ENCODE data around the gene TBC1D25.
"Not testable (repeated sequence)": the region's sequence is repeated elsewhere in the genome, so short reads cannot be mapped to it uniquely, and the experiment has no call there.

TBC1D25 gene

GRCh38 chrX:48523682-48524081, 15.8 kb upstream of the TBC1D25 start:
- H3K4me3 ChIP-seq (ENCODE audit: low read depth, low read length), result no peak overlapping the region
- TF ChIP-seq CTCF (IDR thresholded peaks at IDR 0.05; ENCODE audit: low read depth, low read length), result no peak

- H3K4me3 ChIP-seq (ENCODE audit: low read depth, low read length), result not testable (repeated sequence)
These were observed 13.7 kb upstream of the TBC1D25 start for GRCh38 chrX:48525853-48526252.

- no peak overlapping the region for H3K4me3 ChIP-seq (ENCODE audit: low read depth, low read length)
These were observed 8.8 kb upstream of the TBC1D25 start for GRCh38 chrX:48530736-48531135.

GRCh38 chrX:48531358-48531959, 8.1 kb upstream of the TBC1D25 start:
- H3K4me3 ChIP-seq (ENCODE audit: low read depth, low read length), result no peak overlapping the region
- TF ChIP-seq CTCF (IDR thresholded peaks at IDR 0.05; ENCODE audit: low read depth, low read length), result no peak

More at GRCh38 chrX:48530736-48531135, 8.8 kb upstream of the TBC1D25 start:
- no peak for TF ChIP-seq CTCF (IDR thresholded peaks at IDR 0.05; ENCODE audit: low read depth, low read length)

- H3K4me3 ChIP-seq (ENCODE audit: low read depth, low read length), result no peak overlapping the region
- no peak for TF ChIP-seq CTCF (IDR thresholded peaks at IDR 0.05; ENCODE audit: low read depth, low read length)
These were observed 7.4 kb upstream of the TBC1D25 start for GRCh38 chrX:48532161-48532560.

GRCh38 chrX:48533165-48533564, 6.3 kb upstream of the TBC1D25 start:
- TF ChIP-seq CTCF (IDR thresholded peaks at IDR 0.05; ENCODE audit: low read depth, low read length), result no peak
- H3K4me3 ChIP-seq (ENCODE audit: low read depth, low read length), result no peak overlapping the region

GRCh38 chrX:48538641-48539344, 721 bp upstream of the TBC1D25 start:
- TF ChIP-seq CTCF (IDR thresholded peaks at IDR 0.05; ENCODE audit: low read depth, low read length), result no peak
- peak overlapping the region; percentile 72 for H3K4me3 ChIP-seq (ENCODE audit: low read depth, low read length)

- no peak for TF ChIP-seq CTCF (IDR thresholded peaks at IDR 0.05; ENCODE audit: low read depth, low read length)
- peak overlapping the region; percentile 72 for H3K4me3 ChIP-seq (ENCODE audit: low read depth, low read length)
These were observed 488 bp downstream of the TBC1D25 start for GRCh38 chrX:48540028-48540375.

Data from WI38 (cell line).